Stimulated activated CD4-positive, alpha-beta T cell treated with anti-CD3 and anti-CD28 coated beads, Interleukin-15, amount 100 ng/mL, for 24 hours (primary cell): ENCODE measurements around the gene IQSEC3.
A peak's percentile ranks its signal among the peaks of the same experiment; 100 is the strongest.

Source experiments
- DNase-seq: peaks from one replicate; pipeline ENCODE4 v3.0.0-alpha.2; 2020

The IQSEC3 gene

GRCh38 chr12:80681-81190, 14.2 kb downstream of the IQSEC3 start:
- no peak for DNase-seq

GRCh38 chr12:82740-83139, 16.2 kb downstream of the IQSEC3 start:
- no peak for DNase-seq

DNA sequence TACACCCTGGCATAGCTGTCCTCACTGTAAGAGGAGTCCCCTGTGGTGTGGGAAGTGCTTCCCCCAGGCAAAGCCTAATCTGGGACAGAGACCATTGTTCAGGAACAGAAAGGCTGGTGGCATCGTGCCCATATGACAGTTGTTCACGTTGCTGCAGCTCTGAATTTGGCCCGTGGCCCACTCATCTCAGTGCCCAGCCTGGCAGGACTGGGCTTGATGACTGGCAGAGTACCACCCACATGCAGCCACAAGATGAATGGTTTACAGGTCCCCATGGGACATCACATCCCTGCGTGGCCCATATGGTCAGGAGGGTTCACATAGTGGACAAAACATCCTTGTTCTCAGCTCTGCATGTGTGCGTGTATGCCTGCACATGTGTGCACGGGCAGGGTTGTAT, 17.5 kb downstream of the IQSEC3 start:
- no peak for DNase-seq

DNA sequence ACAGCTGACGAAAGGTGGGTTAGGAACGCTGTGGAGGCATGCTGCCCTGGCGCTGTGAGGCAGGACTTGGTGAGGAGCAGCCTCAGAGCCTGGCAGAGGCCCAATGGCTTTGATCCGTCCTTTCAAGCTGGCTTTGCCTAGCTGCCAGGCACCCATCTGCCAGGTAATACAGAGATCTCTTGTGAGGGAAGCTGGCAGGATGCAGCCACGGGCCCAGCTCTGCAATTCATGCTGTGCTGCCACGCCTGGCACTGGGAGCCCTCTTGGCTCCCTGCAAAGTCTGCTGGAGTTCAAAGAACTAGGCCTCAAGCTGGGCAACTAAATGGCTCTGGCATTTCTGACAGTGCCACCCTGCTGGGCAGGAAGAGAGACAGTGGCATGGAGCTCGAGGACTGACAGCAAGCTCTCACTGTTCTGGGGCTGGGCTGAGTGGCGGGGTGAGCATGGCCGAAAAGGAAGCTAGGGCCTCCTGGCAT, 18.7 kb downstream of the IQSEC3 start:
- DNase-seq = no peak

GRCh38 chr12:87315-87714, 20.7 kb downstream of the IQSEC3 start:
- DNase-seq = no peak

DNA sequence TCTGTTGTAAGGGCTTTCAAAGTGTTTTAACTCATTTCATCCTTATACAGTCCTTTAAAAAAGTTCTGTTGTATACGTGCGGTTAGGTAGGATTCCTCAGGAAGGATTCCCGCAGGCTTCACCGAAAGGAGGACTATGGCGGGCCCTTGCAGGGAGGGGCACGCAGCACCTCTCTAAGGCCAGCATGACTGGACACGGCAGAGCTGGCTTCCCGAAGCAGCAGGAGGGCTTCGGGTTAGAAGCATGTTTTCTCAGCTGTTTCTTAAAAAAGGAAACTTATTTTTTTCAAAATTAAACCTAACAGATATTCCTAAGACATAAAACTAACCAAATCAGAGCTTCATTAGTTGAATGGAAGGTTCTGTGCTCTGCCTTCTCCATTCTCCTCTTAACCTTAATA, 21.3 kb downstream of the IQSEC3 start:
- DNase-seq = no peak

DNA sequence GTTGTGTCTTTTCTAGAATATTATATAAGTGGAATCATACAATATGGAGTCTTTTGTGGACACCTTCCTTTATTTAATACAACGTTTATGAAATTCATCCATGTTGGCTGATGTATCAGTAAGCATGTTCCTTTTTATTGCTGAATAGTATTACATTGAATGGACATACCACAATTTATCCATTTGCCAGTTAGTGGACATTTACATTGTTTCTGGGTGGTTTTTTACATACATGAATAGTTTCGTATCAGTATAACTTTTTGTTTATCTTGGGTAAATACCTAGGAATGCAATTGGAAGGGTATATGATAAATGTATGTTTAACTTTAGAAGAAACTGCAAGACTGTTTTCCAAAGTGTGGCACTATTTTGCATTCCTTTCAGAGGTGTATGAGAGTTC, 23.1 kb downstream of the IQSEC3 start:
- no peak for DNase-seq

- no peak for DNase-seq
These were observed 24.6 kb downstream of the IQSEC3 start for GRCh38 chr12:91213-91612.

GRCh38 chr12:93266-94005, 26.9 kb downstream of the IQSEC3 start:
- DNase-seq = no peak

- DNase-seq = no peak
These were observed 30.0 kb downstream of the IQSEC3 start for GRCh38 chr12:96543-96942.

DNA sequence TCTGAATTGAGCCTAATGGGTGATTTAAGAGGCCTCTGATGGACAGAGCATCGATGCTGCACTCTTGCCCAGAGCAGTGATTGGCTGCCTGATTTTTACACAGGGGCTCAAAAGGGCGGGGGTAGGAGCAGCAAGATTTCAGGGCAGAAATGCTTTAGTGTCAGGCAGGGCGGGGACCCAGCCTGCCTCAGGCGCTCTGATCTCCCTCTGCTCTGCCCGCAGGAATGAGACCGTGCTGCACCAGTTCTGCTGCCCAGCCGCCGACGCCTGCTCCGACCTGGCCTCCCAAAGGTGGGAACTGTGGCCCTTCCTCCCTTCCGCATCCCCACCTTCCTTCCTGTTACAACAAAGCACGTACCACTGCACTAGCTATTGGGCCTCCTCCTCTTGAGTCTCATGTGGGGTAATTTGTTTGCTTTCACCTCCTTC, 32.4 kb downstream of the IQSEC3 start:
- DNase-seq = no peak

GRCh38 chr12:99605-100004, 33.0 kb downstream of the IQSEC3 start:
- no peak for DNase-seq

DNA sequence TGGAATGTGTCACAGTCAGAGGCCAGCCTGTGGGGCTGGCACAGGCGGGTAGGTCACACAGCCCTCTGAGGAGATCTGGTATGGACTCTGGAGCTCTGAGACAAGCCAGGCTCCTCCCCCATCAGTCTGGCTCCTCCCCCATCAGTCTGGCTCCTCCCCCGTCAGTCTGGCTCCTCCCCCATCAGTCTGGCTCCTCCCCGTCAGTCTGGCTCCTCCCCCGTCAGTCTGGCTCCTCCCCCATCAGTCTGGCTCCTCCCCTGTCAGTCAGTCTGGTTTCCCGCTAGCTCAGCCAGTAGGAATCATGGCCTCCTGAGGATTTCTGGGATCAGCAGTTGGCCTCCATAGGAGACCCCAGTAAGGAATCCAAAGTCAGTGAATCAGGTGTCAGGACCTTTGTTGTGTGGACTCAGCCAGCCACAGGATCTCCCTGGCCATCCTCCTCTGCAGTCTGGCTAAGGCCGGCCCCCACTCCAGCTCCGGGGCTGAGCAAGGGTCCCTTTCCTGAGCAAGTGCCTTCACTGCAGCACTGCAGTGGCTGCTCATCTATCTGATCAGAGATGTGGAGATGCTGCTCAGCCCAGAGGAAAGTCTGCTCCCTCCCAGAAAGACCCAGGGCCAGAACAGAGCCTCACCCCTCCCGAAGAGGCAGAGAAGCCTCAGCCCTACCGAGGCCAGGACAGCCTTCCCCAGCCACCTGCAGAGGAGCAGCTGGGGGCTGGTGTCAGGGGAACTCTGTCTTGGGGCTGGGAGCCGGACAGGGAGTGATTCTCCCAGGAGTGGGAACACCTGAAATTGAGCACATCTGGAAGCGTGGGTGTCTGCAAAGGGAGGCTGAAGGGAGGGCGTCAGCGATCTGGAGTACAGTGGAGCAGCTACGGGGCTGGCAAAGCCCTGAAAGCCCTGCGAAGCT, 35.7 kb downstream of the IQSEC3 start:
- DNase-seq = no peak

DNA sequence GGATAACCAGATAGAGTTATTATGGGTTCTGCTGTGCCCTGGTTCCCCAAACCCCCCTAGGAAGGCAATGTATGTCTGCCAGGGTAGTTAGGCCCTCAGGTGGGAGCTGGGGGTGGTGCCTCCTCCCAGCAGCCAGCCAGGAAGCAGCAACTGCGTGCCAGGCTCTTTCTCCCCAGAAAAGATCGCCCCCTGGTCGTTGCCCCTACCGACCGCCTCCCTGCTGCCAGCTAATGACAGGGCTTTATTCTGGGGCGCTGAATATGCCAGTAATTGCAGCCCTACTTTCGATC, 36.3 kb downstream of the IQSEC3 start:
- no peak for DNase-seq

GRCh38 chr12:103169-103981, 36.8 kb downstream of the IQSEC3 start:
- DNase-seq = peak; percentile 6

DNA sequence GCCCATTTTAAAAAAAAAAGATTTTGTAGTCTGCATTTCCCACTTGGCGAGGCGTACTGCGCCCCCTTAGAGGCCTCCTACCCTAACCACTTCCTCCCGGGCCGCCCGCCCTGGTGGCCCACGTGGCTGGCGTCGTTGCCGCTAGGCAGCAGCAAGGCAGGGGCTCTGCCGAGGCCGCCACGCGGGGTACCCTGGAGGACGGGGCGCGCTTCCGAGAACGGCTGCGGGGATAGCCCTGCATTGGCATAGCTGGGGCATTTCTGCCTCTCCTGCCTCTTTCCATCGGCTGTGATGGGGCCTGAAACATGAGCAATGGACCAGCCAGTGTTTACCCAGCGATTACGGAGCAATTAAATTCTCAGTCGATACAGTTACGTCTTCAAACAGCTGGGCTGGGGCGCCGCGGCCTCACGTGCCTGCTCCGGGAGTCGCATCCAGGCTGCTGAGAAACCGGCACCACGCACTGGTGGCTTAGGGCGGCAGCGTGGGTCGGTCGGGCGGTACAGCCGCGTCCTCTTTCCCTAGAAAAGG, 38.0 kb downstream of the IQSEC3 start:
- DNase-seq = peak; percentile 25

DNA sequence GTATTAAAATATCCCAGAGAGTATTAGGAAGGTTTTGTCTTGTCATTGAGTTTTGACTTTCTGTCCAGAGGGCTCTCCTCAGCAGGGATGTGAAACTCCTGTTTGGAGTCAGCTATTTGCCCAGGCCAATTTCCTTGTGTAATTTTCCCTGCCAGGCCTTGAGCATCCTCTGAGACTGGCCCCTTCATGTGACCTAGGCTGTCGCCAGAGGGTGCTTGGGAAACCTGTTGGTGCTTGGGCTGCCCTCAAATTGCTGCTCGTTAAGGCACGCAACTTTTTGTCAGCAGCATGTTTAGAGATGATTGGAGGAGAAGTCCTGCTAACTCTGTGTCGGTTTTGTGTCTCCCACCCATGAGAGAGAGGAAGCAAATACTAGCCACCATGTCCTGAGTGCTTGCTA, 39.1 kb downstream of the IQSEC3 start:
- DNase-seq = no peak

DNA sequence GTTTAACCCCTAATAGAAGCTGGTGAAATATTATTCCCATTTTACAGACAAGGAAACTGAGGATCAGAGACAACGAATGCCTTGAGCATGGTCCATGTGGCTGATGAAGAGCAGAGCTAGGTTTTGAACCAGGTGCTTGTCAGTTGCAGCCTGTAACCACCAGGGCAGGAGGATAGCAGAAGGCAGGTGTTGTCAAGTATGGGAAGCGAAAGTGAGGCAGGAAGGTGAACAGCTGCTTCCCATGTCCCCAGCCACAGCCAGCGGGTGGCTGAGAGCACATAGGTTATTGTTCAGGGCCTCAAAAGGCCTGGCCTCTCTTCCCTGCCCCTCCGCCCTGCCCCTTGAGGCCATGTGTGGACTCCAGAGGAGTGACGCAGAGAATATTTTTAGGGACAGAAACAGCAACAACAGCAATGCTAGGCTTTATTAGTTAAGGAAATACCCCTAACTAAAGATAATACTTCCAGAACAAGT, 39.6 kb downstream of the IQSEC3 start:
- DNase-seq = no peak

DNA sequence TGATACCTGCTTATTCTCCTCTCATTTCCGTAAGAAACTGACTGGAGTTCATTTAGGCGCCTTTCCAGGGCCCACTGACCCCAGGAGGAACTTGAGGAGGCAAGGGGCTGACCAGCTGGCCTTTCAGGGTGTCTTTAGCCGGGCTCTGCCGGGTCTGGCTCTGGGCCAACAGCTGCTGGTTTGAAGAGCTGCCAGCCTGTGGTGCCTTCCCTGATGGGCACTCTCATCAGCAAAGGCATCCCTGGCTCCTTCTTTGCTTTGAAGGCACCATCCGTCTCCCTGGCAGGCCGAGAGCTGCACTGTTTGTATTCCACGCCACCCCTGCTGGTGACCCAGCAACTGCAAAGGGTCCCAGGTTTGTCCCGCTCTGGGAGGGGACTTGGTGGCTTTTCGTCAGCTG, 42.0 kb downstream of the IQSEC3 start:
- no peak for DNase-seq

DNA sequence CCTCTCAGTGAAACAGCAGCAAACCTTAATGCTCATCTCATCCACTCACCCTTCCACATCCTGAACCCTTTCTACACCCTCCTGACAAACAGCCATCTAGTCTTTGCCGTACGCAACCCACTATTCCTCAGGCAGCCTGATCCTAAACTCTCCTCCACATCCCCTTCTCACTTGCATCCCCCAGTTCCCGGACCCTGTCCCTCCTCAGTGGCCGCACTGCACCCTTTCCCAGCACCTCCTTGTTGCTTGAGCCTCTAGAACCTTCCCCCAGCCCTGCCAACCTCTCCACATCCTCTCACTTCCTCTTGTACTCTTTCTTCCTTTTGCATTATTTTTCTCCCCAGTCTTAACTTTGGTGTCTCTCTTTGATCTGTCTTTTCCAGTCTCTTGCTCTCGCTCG, 42.9 kb downstream of the IQSEC3 start:
- no peak for DNase-seq

GRCh38 chr12:109872-110271, 43.3 kb downstream of the IQSEC3 start:
- DNase-seq = no peak

GRCh38 chr12:111699-112493, 45.3 kb downstream of the IQSEC3 start:
- DNase-seq = no peak
